Epithelial cell of proximal tubule (primary cell): Measurements from ENCODE around the gene KRT81. TPM values are rescaled to one million over a fixed set of nuclear protein-coding genes. Genes with fewer than 3 reads are reported as not detected.

Experiments
- DNase-seq: peaks from one replicate; pipeline ENCODE4 v3.0.0-alpha.2; 2011; ENCODE audit warnings: low read depth
- H3K4me3 ChIP-seq: 2 replicates; pipeline ENCODE4 v1.5.1; 2011; ENCODE audit warnings: low read depth, mild to moderate bottlenecking, low read length
- total RNA-seq: library from RNA; depleted of rRNA; stranded (reverse); fragments of >200 nt; gene quantifications from 2 replicates; pipeline ENCODE4 v1.2.3, GENCODE V29; 2015
- TF ChIP-seq, protein P1 (sequence below): conservative IDR thresholded peaks from 2 replicates; pipeline ENCODE4 v1.5.1; 2012; ENCODE audit warnings: low read depth, mild to moderate bottlenecking, low read length

KRT81 gene
- total RNA-seq, 1 donor from 2014 or later = 80.4 TPM

DNA sequence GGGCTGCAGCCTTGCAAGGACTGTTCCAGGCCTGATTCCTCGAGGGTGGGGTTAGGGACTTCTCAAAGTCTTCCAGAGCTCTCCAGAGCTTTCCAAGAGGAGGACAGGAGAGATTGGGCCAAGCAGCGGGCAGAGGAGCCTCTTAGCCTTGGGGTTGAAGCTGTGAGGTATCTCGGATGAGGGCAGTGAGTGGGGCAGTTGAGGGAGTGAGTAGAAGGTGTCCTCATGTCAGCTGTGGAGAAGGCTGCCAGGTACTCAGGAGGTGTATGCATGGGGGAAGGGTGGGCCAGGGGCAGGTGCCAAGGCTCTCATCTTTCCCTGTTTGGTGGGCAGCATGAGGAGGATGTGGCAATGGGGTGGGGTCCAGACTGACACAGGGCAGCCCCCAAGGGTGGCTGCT, 22.1 kb upstream of the KRT81 start:
- TF ChIP-seq, protein P1, sequence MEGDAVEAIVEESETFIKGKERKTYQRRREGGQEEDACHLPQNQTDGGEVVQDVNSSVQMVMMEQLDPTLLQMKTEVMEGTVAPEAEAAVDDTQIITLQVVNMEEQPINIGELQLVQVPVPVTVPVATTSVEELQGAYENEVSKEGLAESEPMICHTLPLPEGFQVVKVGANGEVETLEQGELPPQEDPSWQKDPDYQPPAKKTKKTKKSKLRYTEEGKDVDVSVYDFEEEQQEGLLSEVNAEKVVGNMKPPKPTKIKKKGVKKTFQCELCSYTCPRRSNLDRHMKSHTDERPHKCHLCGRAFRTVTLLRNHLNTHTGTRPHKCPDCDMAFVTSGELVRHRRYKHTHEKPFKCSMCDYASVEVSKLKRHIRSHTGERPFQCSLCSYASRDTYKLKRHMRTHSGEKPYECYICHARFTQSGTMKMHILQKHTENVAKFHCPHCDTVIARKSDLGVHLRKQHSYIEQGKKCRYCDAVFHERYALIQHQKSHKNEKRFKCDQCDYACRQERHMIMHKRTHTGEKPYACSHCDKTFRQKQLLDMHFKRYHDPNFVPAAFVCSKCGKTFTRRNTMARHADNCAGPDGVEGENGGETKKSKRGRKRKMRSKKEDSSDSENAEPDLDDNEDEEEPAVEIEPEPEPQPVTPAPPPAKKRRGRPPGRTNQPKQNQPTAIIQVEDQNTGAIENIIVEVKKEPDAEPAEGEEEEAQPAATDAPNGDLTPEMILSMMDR = no peak
- DNase-seq = no peak
- no peak overlapping the region for H3K4me3 ChIP-seq

DNA sequence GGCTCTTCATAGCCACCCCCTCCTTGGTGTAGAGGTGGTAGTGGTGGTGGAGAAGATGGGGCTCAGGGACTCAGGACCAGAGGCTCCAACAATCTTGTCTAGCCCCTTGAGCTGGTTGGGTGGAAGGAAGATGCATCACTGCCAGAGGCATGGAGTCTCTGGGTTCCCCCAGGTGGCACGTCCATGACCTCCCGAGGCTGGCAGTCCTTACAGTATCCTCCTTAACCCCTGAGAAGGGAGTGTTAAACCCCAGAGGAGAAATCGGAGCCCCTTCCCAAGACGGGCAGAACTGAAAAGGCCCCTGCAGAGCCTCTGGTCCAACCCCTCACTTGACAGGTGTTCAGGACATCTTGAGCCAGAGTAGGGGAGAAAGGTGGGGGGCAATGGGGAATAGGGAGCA, 20.8 kb upstream of the KRT81 start:
- H3K4me3 ChIP-seq = no peak overlapping the region
- DNase-seq = no peak
- TF ChIP-seq, protein P1 = no peak

DNA sequence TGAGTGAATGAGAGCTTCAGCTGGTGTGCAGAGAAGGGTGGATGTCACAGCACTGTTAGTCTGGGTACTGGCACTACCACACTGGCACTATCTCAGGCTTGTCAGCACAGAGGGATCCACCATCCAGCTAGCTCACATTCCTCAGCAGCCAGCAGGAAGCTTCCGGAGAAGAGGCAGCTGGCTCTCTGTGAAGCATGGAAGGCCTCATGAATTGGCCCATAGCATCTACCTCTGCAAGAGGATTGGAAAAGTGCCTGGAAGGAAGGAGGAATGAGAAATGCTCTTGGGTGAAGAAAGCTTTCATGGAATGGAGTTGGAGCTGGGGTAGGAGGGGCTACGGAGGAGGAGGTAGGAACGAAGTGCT, 19.9 kb upstream of the KRT81 start:
- TF ChIP-seq, protein P1 = no peak
- no peak overlapping the region for H3K4me3 ChIP-seq
- no peak for DNase-seq

DNA sequence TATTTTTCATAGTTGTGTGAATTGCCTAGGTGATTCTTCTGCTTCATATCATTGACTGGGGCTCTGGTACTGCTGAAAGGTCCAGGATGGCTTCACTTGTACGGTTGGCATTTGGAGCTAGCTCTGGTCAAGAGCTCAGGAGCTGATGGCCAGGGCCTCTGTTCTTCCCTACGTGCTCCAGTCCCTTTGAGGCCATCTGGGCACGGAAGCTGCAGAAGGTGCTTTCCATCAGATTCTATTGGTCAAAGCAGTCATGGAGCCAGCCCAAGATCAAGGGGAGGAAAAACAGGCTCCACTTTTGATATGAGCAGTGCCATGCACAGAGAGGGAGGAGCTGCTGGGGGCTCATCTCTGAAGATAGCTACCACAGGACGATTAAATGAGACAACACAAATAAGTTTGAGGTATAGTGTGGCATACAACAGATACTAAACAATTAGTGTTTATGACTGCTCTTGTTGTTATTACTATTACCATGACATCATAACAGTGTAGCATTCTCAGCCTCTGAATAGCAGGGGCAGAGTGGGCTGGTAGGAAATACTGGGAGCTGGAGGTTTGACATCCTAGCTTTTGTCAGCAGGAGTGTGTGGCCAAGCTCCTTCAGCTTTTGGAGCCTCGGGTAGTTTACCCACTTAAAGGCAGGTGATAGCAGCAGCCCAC, 19.4 kb upstream of the KRT81 start:
- TF ChIP-seq, protein P1 = no peak
- no peak for DNase-seq
- H3K4me3 ChIP-seq = no peak overlapping the region

DNA sequence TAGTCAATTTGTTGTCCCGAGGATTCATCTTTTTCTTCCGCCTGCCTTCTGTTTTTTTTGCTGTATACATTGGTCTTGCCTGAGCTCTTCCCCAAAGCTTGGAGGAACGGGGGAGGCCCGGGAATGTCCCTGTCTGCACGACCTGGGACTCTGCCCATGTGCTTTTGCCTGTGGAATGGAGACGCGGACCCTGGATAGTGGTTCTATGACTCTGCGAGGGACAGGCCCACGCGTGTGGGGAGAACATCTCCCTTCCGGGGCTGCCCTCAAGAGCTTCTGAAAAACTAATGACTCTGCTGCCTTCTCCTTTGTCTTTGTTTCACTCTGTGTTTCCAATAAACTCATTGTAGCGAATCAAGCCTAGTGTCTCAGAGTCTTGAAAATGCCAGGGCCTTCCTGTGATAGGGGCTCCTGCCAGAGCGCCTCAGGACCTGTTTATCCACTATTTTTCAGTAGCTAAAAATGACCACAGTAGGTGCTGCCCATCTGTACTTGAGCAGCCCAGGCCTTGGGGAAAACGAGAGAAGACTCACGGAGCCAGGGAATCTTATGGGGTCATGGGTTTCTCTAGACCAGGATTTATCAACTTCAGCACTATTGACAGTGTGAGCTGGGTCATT, 17.6 kb upstream of the KRT81 start:
- TF ChIP-seq, protein P1 = no peak
- H3K4me3 ChIP-seq = peak overlapping the region; percentile 54
- DNase-seq = no peak

DNA sequence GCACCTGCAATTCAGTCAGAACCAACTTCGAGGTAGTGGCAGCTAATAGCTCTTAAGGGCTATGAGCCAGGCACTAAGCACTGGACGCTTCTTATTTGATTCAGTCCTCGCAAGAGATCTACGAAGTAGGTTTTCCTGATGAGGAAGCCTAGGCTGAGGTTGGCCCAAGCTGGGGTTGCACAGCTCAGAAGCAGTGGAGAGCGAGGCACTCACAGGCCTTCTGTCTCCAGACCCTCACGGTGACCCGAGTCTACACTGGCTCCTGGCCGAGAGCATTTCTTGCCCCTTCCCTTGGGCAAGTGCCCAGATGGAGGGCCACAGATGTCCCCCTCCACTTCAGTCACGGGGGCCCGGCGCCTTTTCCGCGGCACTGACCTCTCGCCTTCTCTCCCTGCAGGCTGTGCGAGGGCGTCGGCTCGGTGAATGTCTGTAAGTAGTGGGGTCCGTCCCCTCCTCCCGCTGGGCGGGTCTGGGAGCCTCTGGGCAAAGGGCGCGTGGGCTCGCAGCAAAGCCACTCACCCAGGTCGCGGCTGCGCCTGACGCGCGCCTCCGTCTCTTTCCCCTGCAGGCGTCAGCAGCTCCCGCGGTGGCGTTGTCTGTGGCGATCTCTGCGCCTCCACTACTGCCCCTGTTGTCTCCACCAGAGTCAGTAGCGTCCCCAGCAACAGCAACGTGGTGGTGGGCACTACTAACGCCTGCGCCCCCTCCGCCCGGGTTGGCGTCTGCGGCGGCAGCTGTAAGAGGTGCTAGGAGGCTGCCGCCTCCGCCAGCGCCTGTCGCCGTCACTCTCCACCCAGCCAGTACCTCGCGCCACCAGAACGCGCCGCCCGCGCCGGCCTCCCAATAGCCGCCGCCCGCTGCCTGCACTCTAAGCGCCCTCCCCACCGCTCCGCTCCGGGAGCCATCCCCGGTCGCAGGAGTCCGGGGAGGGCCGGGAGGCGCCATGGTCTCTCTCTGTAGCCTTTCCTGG, 16.8 kb upstream of the KRT81 start:
- TF ChIP-seq, protein P1 = peak; percentile 7
- DNase-seq = no peak
- H3K4me3 ChIP-seq = peak overlapping the region; percentile 54
